Endothelial cell of umbilical vein (primary cell): ENCODE measurements around the gene SULT4A1. TPM values are rescaled to one million over a fixed set of nuclear protein-coding genes. Genes with fewer than 3 reads are reported as not detected.

Experiments
- BruUV-seq: library from RNA; stranded (reverse); fragments of 400-500 nt; replicated peaks from 2 replicates; lab custom pipeline; 2021; lab: Mats Ljungman, UMichigan
- CTCF ChIA-PET: fragments of 300-600, 350-600 bp; sonication (Branson Sonifier 250); formaldehyde crosslinking; loops from one replicate; lab custom pipeline; 2021; ENCODE audit warnings: antibody characterized with exemption, inconsistent platforms; lab: Charles Lee
- POLR2A ChIA-PET: fragments of 300-600, 350-600 bp; sonication (Branson Sonifier 250); formaldehyde crosslinking; loops from one replicate; lab custom pipeline; 2021; ENCODE audit warnings: antibody characterized with exemption, inconsistent platforms; lab: Charles Lee
- DNase-seq: peaks from one replicate; pipeline ENCODE4 v3.0.0-alpha.2; 2011; ENCODE audit warnings: low read depth, low spot score
- FAIRE-seq: peaks from 2 replicates; lab custom pipeline; 2011; peaks lifted over from hg19 to GRCh38; lab: Jason Lieb, UNC
- H2AFZ ChIP-seq: 2 replicates; pipeline ENCODE4 v1.6.0; 2012; ENCODE audit warnings: low read depth, low read length, control low read depth, inconsistent platforms
- H3K27ac ChIP-seq: 2 replicates; pipeline ENCODE4 v1.5.1; 2011; ENCODE audit warnings: low read depth, mild to moderate bottlenecking, control low read depth, low read length, moderate library complexity; ENCODE audit not compliant: insufficient read depth
- H3K27me3 ChIP-seq, 2 experiments: 2 replicates each; pipeline versions ENCODE4 v1.6.0 to v1.6.1; 2011; ENCODE audit warnings: low read length in 2 of 2, mixed read lengths in 1 of 2; ENCODE audit not compliant: control insufficient read depth in 2 of 2, insufficient read depth in 2 of 2
- H3K36me3 ChIP-seq, 2 experiments: 2 replicates in 1 of 2; 3 replicates in 1 of 2; pipeline ENCODE4 v1.5.1; 2011; ENCODE audit warnings: low read length in 2 of 2, mild to moderate bottlenecking in 1 of 2, moderate library complexity in 1 of 2; ENCODE audit not compliant: control insufficient read depth in 2 of 2, insufficient read depth in 2 of 2; ENCODE audit errors: extremely low read depth in 1 of 2
- H3K4me1 ChIP-seq: 3 replicates; pipeline ENCODE4 v1.5.1; 2011; ENCODE audit warnings: mild to moderate bottlenecking, low read length; ENCODE audit not compliant: control insufficient read depth, insufficient read depth; ENCODE audit errors: extremely low read depth
- H3K4me2 ChIP-seq: 2 replicates; pipeline ENCODE4 v1.6.1; 2011; ENCODE audit warnings: low read length, control low read depth, mixed read lengths; ENCODE audit not compliant: insufficient read depth
- H3K4me3 ChIP-seq, 3 experiments: fragments of 200-600 bp in 1 of 3; sonication (generic), shearing (Covaris generic) in 1 of 3; replicated peaks in 1 of 3; 2 replicates each; pipeline ENCODE4 v1.5.1; 2011 to 2016; ENCODE audit warnings: control low read depth in 3 of 3, low read length in 3 of 3, mild to moderate bottlenecking in 2 of 3, inconsistent platforms in 1 of 3, low read depth in 1 of 3, moderate library complexity in 1 of 3; ENCODE audit not compliant: insufficient read depth in 1 of 3
- H3K79me2 ChIP-seq: 2 replicates; pipeline ENCODE4 v1.6.0; 2012; ENCODE audit warnings: low read length, inconsistent platforms; ENCODE audit not compliant: control insufficient read depth, insufficient read depth
- H3K9ac ChIP-seq: replicated peaks from 2 replicates; pipeline ENCODE3; 2011; ENCODE audit warnings: low read length, control low read depth; ENCODE audit not compliant: insufficient read depth; ENCODE audit errors: extremely low read depth
- H3K9me1 ChIP-seq: replicated peaks from 3 replicates; pipeline ENCODE4 v1.6.0; 2011; ENCODE audit warnings: mild to moderate bottlenecking, low read length; ENCODE audit not compliant: control insufficient read depth, insufficient read depth; ENCODE audit errors: extremely low read depth
- H3K9me3 ChIP-seq: replicated peaks from 2 replicates; pipeline ENCODE4 v1.5.1; 2012; ENCODE audit warnings: low read length, inconsistent platforms; ENCODE audit not compliant: control insufficient read depth, insufficient read depth
- H4K20me1 ChIP-seq: replicated peaks from 2 replicates; pipeline ENCODE3; 2011; ENCODE audit warnings: mild to moderate bottlenecking, low read length; ENCODE audit not compliant: control insufficient read depth, insufficient read depth; ENCODE audit errors: extremely low read depth
- CTCF ChIP-seq, 2 donors: IDR thresholded peaks; 1 replicate in 1 of 2; 2 replicates in 1 of 2; pipeline ENCODE4 v1.5.1; 2011; ENCODE audit warnings: low read length in 2 of 2, mild to moderate bottlenecking in 2 of 2, moderate library complexity in 2 of 2, control low read depth in 1 of 2, inconsistent platforms in 1 of 2, low read depth in 1 of 2; ENCODE audit not compliant: insufficient read depth in 1 of 2; ENCODE audit errors: extremely low read depth in 1 of 2
- EZH2 ChIP-seq: IDR thresholded peaks from 2 replicates; pipeline ENCODE4 v1.6.1; 2012; ENCODE audit warnings: borderline replicate concordance, low read depth, mild to moderate bottlenecking, moderate library complexity, low read length, inconsistent platforms; ENCODE audit not compliant: severe bottlenecking
- FOS ChIP-seq: IDR thresholded peaks from 2 replicates; pipeline ENCODE4 v1.6.1; 2011; ENCODE audit warnings: mild to moderate bottlenecking, low read length, moderate library complexity, borderline replicate concordance; ENCODE audit not compliant: insufficient read depth
- GATA2 ChIP-seq: IDR thresholded peaks from 2 replicates; pipeline ENCODE4 v1.7.0; 2011; ENCODE audit warnings: low read depth, mild to moderate bottlenecking, moderate library complexity, mixed read lengths, low read length; ENCODE audit not compliant: insufficient read length, insufficient read depth
- JUN ChIP-seq: IDR thresholded peaks from 2 replicates; pipeline ENCODE4 v1.6.1; 2011; ENCODE audit warnings: borderline replicate concordance, low read depth; ENCODE audit not compliant: insufficient read length, insufficient read depth
- MAX ChIP-seq: IDR thresholded peaks from 2 replicates; pipeline ENCODE4 v1.6.1; 2011; ENCODE audit not compliant: insufficient read depth, insufficient read length
- MYC ChIP-seq: IDR thresholded peaks from one replicate; pipeline ENCODE4 v1.6.1; 2011; ENCODE audit warnings: mild to moderate bottlenecking, low read depth, low read length
- POLR2A ChIP-seq: IDR thresholded peaks from 2 replicates; pipeline ENCODE4 v1.6.1; 2012; ENCODE audit warnings: low read depth, mild to moderate bottlenecking, control low read depth, low read length
- POLR2AphosphoS5 ChIP-seq: IDR thresholded peaks from 2 replicates; pipeline ENCODE4 v1.6.1; 2012; ENCODE audit warnings: low read depth, mild to moderate bottlenecking, control low read depth, low read length, moderate library complexity; ENCODE audit not compliant: insufficient read depth
- dilution Hi-C: fragments of 300-500 bp; cut with MboI; formaldehyde crosslinking; loops from one replicate; pipeline ENCODE4 v1.15.0; 2019; ENCODE audit warnings: low sequenced_read_pairs; ENCODE audit not compliant: extremely low pct_ligation_motif_present
- intact Hi-C: fragments of 100-400 bp; cut with micrococcal nuclease; formaldehyde crosslinking; loops from one replicate; pipeline ENCODE4 v1.10.0; 2022
- polyA plus RNA-seq, 4 experiments: library from polyadenylated mRNA; depleted of rRNA in 3 of 4; stranded (reverse) in 3 of 4; unstranded in 1 of 4; fragments of >200 nt; gene quantifications; 2 replicates each; pipeline versions ENCODE4 v1.2.1 to v1.2.3, GENCODE V29; 2011 to 2012; ENCODE audit warnings: missing spikeins in 1 of 4
- total RNA-seq: library from RNA; stranded (reverse); gene quantifications from 2 replicates; pipeline ENCODE4 v1.2.3, GENCODE V29; 2021

SULT4A1 gene
- total and polyA plus RNA-seq, 2 donors (not counting 3 experiments of a cell fraction or from before 2014, with no cell fraction given), result 0.48 TPM; not detected in 1

GRCh38 chr22:43878831-43879550, 16.7 kb upstream of the SULT4A1 start:
- no peaks in the 10 kb centered on the region for H3K27me3 ChIP-seq
- no peaks in the 10 kb centered on the region for H3K79me2 ChIP-seq
- H3K36me3 ChIP-seq, result no peaks in the 10 kb centered on the region
- BruUV-seq, result no TSS peak
- ChIA-PET POLR2A (no interaction called here), CTCF (no interaction called here)
- H3K27ac ChIP-seq, result no peak overlapping the region
- no peaks in the 10 kb centered on the region for H3K4me1 ChIP-seq
- no peak overlapping the region for H2AFZ ChIP-seq
- no peaks in the 10 kb centered on the region for H3K9me1 ChIP-seq
- DNase-seq (no peak), FAIRE-seq (no peak)
- no peak overlapping the region for H3K9ac ChIP-seq
- no peak overlapping the region for H3K4me3 ChIP-seq
- TF ChIP-seq EZH2 (no peak), MYC (no peak), FOS (no peak), GATA2 (no peak), JUN (no peak), MAX (no peak), POLR2A (no peak), POLR2AphosphoS5 (no peak), CTCF (IDR thresholded peaks at IDR 0.05; ENCODE audit: extremely low read depth in 1 of 2, insufficient read depth in 1 of 2, low read depth in 1 of 2, low read length in 2 of 2) (no peak)
- no peak overlapping the region for H3K4me2 ChIP-seq
- H4K20me1 ChIP-seq, result no peaks in the 10 kb centered on the region
- H3K9me3 ChIP-seq, result no peaks in the 10 kb centered on the region
- dilution Hi-C loops (no loop called here), intact Hi-C loops (no loop called here)
